ENCODE data around the gene ITPR3.

ITPR3 gene

GRCh38 chr6:33723371-33724085 is 102.4 kb downstream of the ITPR3 start:
- FAIRE-seq: no peak

- FAIRE-seq: no peak
Measured at GRCh38 chr6:33724102-33725023, 103.2 kb downstream of the ITPR3 start.

- FAIRE-seq: no peak
Measured at GRCh38 chr6:33725222-33725621, 104.1 kb downstream of the ITPR3 start.

- FAIRE-seq: no peak
Measured at GRCh38 chr6:33725891-33726673, 105.0 kb downstream of the ITPR3 start.

- no peak for FAIRE-seq
Measured at GRCh38 chr6:33726696-33727095, 105.6 kb downstream of the ITPR3 start.

- no peak for FAIRE-seq
Measured at GRCh38 chr6:33727126-33727525, 106.0 kb downstream of the ITPR3 start.

GRCh38 chr6:33727932-33728331 is 106.8 kb downstream of the ITPR3 start:
- no peak for FAIRE-seq

- no peak for FAIRE-seq
Measured at GRCh38 chr6:33728438-33728837, 107.3 kb downstream of the ITPR3 start.

- no peak for FAIRE-seq
Measured at GRCh38 chr6:33729059-33729458, 107.9 kb downstream of the ITPR3 start.

GRCh38 chr6:33730611-33731010 is 109.5 kb downstream of the ITPR3 start:
- FAIRE-seq: no peak

- no peak for FAIRE-seq
Measured at GRCh38 chr6:33731035-33731434, 109.9 kb downstream of the ITPR3 start.

GRCh38 chr6:33731751-33732282 is 110.7 kb downstream of the ITPR3 start:
- no peak for FAIRE-seq

GRCh38 chr6:33732385-33732784 is 111.3 kb downstream of the ITPR3 start:
- no peak for FAIRE-seq

- no peak for FAIRE-seq
Measured at GRCh38 chr6:33732817-33733708, 111.9 kb downstream of the ITPR3 start.

- FAIRE-seq: no peak
Measured at GRCh38 chr6:33733709-33734007, 112.5 kb downstream of the ITPR3 start.

GRCh38 chr6:33735216-33735615 is 114.1 kb downstream of the ITPR3 start:
- FAIRE-seq: no peak

- no peak for FAIRE-seq
Measured at GRCh38 chr6:33737267-33738026, 116.3 kb downstream of the ITPR3 start.

- no peak for FAIRE-seq
Measured at GRCh38 chr6:33738153-33738552, 117.0 kb downstream of the ITPR3 start.

GRCh38 chr6:33738879-33739278 is 117.8 kb downstream of the ITPR3 start:
- no peak for FAIRE-seq

- no peak for FAIRE-seq
Measured at GRCh38 chr6:33739571-33739970, 118.4 kb downstream of the ITPR3 start.

- no peak for FAIRE-seq
Measured at GRCh38 chr6:33740204-33740608, 119.1 kb downstream of the ITPR3 start.

Measured in islet of Langerhans (tissue), 1 donor.